HG02970 (cell line): ENCODE results near the gene EVA1B.

ENCODE experiments used
- ATAC-seq: cut with Tn5 transposase; IDR thresholded peaks from one replicate; pipeline ENCODE4 v1.9.1; 2021; ENCODE audit warnings: mild to moderate bottlenecking, moderate library complexity, moderate number of reproducible peaks; ENCODE audit not compliant: unreplicated experiment, low FRiP score

Gene EVA1B

DNA sequence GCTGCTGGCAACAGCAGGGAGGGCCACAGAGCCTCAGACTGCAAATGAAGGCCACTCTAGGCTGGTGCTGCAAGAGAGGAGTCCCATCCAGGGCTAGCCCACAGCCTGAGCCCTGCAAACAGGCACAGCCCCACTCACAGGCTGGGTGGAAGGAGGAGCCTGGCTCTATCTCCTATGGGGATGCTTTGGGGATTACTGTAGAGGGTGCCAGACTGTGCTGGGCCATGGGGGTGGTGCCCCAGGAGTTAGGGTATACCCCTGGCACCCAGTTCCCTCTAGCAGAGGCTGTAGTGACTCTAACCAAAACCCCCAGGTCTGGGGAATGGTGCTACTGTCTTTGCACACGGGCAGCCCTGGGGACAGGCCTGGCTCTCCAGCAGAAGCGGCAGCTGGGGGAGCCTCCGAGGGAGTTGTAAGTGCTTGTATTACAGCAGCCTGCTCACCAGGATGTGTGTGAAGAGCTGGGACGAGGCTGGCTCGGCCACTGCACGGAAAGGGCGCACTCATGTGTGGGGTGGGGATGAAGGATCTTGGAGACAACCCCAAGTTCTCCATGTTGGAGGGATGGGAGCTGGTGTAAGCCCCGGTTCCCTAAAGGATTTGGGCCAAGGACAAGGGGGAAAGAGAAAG lies 23.4 kb upstream of the EVA1B start:
- ATAC-seq, result no peak

DNA sequence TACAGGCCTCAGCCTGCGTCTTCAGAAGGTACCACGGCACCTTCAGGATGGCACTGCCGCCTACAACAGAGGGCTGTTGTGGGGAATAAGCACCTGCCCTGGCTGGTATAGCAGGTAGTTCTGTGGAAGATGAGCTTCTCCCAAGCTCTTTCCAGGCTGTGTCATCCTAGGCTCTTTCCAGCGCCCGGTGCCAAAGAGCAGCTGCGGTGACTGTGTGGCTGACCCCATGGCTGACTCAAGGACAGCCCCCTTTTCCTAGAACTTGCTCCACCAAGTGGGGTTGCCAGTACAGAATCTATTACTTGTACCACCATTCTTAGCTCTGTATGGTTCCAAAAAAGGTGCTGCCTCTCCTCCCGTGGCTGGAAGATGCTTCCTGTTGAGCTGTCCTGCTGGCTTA lies 21.9 kb upstream of the EVA1B start:
- no peak for ATAC-seq

DNA sequence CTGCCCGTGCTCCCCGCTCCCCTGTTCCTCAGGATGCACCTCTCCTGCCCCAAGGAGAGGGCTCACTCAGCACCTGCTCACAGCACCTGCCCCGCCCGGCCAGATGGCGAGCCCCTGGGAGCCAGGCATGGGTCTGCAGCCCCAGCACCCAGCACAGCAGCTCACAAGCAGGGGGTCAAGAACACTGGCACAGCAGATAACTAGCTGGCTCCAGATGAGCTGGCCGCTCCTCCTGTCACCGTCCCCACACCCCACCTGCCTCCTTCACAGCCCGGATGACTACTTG lies 20.9 kb upstream of the EVA1B start:
- no peak for ATAC-seq

DNA sequence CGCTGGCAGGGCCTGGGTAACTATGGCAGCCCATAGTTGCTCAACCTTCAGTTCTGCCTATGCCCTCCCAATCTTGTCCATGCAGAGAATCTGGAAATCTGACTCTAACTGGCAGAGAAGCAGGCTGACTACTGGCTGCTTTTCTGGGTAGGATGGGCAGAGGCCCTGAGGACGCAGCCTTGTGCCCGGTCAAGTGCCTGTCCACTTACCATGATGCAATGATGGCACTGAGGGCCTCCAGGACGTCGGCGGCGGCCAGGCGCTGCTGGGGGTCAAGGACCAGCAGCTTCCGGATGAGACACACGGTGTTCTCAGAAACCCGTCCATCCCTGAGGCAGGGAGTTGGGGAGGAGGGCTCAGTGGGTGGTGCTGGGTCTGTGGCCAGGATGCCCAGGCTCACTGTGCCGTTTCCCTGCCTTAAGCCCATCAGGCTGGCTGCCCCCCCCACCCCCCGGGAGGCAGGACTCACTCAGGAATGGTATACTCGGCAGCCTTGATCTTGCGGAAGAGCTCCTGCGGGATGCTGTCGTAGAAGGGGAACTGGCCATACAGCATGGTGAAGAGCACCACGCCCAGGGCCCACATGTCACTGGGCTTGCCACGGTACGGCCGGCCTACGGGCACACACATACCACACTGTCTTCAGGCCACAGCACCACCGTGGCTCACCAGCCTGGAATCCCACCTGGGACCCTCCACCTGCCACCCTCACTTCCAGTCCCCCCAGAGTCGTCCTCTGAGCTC lies 20.4 kb upstream of the EVA1B start:
- no peak for ATAC-seq

DNA sequence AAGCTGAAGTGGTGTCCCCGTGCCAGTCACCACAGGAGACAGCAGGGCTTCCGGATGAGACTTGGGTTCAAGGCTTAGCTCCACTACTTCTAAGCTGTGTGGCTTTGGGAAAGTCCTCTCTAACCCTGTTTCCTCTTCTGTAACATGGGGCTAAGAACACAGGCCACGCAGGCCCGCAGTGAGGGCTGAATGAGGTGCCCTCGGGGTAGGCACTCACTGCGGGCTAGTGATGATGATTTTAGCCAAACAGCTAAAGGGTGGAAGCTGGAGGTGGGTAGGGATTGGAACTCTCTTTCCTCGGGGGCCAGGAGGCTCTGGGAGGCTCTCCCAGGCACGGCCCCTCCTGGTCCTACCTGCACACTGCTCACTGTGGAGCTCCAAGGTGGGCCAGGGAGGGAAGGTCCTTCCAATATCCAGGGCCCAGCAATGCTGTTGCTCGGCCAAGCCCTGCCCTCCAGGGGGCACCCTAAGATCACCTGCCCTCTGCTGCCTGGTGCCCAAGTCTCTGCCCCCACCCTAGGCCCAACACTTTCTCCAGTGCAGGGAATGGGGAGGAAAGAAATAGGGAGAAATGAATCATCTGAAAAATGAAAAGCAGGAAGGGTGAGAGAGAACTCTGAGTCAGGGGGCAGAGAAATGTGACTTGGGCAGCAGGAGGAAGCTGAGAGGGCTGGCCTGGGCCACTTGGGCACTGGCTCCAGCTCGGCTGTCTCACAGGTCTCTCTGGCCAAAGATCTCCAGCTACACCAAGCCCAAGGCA lies 19.2 kb upstream of the EVA1B start:
- no peak for ATAC-seq

DNA sequence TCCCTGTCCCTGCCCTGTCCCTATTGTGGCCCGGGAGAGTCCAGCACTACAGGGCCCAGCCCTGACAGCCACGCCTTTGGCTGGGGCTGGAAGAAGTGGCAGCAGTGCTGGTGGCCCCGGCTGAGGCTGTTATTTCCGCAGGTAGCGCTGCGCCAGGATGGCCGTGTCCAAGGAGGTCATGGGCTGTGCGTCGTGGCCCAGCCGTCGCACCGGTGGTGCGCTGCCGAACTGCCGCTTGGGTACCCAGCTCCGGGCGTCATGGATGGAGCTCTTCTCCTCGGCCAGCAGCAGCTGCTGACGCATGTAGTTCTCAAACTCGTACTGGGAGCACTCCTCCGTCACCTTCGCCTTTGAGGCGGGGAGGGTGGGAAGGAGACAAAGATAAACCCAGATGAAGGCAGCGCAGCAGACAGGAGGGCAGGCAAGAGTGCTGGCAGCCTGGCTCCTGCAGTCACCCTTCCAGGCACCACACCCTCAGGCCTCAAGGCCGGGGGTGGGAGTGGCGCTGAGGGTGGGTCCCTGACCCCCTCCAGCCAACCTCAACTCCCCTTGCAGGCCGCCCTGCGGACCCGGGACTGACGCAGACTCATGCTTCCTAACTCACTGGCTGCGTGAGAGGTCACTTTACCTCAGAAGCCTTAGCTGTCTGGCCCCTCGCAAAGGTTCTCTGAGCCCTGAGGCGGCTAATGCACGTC lies 18.3 kb upstream of the EVA1B start:
- ATAC-seq, result no peak

DNA sequence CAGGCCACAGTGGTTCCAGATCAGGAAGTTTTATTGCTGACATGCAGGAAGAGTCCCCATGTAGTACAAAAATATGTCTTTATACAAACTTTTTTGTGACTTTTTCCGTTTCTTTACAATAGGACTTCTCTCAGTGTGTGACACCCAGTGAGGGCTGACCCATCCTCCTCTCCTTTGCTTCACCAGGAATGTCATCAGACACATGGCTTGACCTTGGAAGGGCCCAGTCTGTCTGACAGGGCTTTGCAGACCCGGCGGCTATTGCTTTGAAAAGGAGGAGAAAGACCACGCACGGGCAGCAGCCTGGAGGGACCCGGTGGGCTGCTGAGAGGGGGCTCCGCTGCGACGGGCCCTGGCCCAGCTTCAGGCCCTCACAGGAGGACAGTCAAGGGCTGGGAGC lies 16.2 kb upstream of the EVA1B start:
- ATAC-seq, result no peak

DNA sequence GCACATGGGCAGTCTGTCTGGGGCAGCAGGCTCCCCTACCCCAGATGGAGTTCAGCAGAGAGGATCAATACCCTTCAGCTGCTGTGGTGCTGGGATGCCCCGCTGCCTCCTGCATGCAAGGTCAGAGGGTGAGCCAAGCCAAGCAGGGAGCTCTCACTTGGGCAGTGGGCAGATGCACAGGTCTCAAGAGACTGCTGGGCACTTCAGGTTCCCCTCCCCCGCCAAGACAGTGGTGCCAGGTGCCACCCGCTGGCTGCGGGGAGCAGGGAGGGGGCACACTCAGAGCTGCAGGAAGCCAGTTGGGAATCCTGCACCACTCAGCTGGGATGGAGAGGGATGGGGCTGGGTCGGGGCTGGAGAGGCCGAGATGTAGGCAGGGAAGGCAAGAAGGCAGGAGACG lies 15.8 kb upstream of the EVA1B start:
- no peak for ATAC-seq

DNA sequence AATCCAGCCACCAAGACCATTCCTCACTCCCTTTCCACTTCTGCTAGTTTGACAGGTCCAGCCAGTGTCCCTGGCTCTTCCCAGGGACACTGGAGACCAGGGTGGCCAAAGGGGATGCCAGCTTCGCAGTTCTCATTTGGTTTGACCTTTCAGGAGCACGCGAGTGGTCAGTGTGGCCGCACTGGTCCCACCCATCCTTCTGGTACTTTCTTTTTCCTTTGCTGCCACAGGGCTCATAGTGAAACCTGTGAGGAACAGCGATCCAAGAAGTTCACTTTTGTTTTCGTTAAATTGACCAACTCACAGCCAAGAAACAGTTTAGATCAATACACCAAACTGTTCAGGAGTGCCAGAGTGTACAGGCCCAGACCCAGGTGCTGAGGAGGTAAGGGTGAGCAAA lies 14.4 kb upstream of the EVA1B start:
- ATAC-seq, result no peak

DNA sequence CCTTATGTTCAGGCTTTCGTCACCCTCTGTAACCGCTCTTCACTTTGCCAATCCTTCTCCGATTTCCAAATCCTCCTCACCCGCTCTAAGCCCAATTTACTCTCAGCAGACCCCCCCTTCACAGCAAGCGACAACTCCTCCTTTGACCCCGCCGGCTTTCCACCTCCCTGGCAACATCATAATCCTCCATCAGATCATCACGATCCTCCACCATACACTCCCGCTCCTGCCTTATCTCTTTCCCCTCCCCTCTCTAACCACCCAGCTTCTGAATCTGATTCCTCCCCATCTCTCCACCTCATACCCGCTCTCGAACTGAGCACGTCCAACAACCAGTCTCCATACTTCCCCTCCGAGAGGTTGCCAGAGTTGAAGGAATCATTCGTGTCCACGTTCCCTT lies 7.5 kb upstream of the EVA1B start:
- no peak for ATAC-seq

DNA sequence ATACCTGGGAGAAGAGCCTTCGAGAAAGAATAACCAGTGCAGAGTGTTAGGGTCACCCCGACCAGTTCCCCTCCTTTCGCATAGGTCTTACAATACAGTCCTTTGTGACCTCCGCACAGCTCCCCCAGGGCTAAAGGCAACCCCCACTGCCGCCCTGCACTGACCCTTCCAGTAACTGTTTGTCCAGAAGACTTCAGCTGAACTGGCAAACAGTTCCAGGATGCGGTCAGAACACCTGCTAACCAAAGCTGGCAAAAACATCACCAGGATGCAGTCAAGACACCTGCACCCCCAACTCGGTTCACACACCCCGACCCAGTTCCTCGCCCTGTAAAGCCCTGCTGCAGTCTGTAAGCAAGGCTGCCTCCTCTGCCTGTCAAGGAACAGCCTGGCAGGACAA lies 6.4 kb upstream of the EVA1B start:
- ATAC-seq, result no peak

DNA sequence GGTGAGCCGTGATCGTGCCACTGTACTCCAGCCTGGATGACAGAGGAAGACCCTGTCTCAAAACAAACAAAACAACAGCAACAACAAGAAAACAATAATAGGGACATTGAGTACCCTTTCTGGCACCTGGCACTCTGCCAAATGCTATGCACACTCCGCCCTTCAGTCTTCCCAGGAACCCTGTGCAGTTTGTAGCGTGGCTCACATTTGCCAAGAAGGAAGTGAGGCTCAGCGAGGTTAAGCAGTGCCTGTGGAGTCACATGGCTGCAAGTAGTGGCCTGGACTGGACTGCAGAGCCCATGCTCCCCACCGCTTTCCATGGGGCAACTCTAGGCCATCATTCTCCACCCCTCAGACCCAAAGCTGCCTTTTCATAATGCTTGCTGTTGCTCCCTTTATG lies 5.3 kb upstream of the EVA1B start:
- no peak for ATAC-seq

DNA sequence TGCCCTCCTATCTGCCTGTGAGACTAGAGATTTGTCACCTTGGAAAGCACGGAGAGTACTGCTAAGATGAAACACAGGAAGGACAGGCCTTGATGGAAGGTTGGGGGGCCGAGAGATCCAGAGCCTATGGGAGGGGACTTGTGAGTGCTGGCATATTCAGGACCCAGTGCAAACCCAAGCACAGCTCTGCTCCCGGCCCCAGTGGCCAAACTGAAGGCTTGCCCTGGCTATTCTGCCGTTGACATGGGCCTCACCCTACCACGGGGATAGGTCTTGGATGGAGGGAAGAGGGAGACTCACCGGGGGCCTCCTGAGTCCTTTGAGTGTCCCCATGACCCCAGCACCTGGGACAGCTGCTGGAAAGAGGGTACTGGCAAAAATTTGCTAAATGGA lies 4.6 kb upstream of the EVA1B start:
- no peak for ATAC-seq

DNA sequence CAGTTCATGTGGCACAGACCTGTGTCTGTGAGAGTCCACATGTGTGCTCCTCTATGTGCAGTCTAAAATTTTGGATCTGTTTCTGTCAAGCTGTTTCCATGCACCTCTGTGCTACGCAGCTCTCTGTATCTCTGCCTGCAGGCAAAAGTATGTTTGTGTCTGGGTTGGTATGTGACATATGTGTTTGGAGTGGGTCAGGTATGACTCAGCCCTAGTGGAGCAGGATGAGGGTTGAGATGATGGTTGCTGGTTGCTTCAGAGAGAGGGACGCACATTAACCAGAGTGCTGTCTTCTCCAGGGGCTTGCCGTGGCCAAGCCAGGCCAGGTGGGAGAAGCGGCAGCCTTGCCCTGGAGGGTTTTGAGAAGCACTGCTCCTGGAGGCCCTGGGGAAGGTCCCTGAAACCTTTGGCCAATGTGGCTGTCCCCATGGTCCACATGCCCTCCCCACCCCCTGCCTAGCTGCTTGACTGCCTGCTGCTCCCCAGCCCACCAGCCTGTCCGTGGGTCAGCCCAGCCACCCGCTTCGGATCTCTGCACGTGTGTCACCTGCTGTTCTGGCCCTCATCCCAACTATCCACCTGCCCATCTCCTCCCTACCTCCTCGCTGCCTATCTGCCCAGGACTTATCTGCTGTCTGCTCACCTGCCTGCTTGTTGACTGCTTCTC lies 4.1 kb upstream of the EVA1B start:
- no peak for ATAC-seq

DNA sequence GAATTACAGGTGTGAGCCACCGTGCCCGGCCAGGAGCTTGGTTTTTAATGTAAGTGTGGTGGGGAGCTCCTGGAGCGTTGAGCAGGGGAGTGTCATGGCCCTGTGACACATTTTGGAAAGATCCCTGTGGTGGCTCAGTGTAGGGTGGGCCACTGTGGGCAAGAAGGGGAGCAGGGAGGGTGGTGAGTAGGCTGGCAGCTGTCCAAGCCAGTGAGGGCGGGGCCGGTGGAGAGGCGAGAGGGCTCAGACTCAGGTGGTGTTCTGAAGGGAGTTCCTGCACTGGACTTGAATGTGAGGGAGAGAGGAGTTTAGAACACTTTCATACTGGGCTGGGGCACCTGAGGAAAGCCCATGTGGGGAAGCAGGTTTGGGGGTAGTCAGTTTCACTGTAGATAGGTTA lies 3.1 kb upstream of the EVA1B start:
- ATAC-seq, result no peak

DNA sequence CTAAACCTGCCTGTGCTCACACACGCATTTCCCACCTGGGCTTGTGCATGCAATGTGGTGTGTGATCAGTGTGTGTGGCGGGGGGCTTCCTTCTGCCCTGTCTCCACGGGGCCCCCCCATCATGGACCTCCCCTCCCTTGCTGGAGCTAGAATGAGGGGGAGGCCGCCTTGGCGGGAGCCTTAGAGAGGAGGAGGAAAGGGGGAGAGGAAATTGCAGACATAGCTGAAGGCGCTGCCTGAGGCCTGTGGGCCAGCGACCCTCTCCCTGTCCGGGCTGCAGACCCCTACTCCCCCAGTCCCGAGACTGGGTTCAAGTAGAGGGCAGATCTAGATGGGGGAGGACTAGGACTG lies 883 bp upstream of the EVA1B start:
- no peak for ATAC-seq

DNA sequence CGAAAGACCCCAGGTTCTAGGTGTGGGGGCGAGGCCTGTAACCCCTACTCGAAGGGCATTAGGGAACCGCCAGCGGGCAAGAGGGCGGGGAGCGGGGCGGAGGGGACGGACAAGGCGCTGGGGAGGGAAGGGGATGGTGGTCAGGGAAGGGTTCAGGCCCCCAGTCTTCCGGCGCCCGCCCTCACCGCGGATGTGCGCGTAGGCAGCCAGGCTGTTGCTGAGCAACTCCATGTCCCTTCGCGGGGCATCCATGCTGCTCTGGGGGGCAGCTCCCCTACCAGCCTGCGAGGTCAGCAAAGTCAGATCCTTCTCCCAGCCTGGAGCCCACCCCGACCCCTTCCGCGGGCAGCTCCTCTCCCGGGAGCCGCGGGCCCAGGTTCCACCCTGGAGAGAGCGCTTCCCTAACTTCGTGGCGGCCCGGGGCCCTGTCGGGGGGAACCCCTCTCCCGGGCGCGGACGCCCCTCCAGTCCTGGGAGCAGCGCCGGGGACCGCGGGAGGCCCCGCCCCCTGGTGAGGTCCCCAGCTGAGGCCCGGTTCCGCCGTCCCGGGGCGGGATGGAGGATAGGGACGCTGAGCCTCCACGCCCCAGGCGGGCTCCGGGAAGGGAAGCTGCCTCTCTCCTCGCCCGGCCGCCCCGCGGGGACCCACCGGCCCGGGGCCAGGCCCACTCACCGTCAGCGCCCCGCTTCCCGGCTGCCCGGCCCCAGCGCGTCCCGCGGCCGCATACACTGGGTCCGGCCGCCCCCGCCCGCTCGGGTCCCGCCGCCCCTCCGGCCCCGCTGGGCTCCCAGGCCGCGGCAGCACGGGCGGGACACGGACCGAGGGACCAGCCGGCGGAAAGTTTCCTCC lies 434 bp downstream of the EVA1B start:
- no peak for ATAC-seq

DNA sequence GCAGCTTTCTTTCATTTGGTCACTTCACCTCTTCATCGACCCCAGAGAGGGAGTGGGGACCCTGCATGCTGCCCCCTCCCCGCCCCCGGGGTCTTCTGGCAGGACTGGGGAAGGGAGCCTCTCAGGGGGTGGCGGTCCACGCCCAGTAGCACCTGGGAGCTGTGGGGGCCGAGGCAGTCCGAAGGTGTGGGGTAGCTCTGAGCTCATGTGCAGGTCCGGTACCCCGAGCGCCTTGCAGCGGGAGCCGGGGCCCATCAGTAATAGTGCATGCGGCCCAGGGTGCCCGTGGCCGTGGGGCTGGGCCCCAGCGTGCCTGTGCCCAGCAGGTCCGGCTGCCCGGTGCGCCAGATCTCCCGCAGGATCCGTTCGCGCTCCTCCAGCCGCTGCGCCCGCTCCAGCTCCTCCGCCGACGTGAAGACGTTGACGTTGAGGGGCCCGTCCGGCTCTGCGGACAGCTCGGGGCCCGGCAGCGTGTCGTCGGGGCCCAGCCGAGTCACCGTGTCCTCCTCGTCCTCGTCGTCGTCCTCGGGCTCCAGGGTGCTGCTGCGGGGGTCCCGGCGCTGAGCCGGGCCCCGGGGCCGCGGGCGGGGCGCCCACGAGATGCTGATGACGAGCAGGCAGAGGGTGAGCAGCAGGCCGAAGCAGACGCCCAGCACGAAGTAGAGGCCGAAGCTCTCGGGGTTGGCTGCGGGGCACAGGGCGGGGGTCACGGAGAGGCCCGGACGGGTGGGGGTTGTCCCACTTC lies 1.2 kb downstream of the EVA1B start:
- no peak for ATAC-seq
